HFF-Myc (cell line): Measurements from ENCODE around the gene RASGRP4.

ENCODE experiments used
- DNase-seq: peaks from one replicate; pipeline ENCODE4 v3.0.0-alpha.2; 2011; ENCODE audit warnings: low read depth; ENCODE audit errors: extremely low read depth
- H3K4me3 ChIP-seq: replicated peaks from 2 replicates; pipeline ENCODE4 v1.5.1; 2011; ENCODE audit warnings: low read depth, mild to moderate bottlenecking, control low read depth, low read length
- CTCF ChIP-seq: IDR thresholded peaks from 2 replicates; pipeline ENCODE4 v1.5.1; 2012; ENCODE audit warnings: mild to moderate bottlenecking, low read depth, low read length, control low read depth; ENCODE audit errors: missing control alignments

The RASGRP4 gene

DNA sequence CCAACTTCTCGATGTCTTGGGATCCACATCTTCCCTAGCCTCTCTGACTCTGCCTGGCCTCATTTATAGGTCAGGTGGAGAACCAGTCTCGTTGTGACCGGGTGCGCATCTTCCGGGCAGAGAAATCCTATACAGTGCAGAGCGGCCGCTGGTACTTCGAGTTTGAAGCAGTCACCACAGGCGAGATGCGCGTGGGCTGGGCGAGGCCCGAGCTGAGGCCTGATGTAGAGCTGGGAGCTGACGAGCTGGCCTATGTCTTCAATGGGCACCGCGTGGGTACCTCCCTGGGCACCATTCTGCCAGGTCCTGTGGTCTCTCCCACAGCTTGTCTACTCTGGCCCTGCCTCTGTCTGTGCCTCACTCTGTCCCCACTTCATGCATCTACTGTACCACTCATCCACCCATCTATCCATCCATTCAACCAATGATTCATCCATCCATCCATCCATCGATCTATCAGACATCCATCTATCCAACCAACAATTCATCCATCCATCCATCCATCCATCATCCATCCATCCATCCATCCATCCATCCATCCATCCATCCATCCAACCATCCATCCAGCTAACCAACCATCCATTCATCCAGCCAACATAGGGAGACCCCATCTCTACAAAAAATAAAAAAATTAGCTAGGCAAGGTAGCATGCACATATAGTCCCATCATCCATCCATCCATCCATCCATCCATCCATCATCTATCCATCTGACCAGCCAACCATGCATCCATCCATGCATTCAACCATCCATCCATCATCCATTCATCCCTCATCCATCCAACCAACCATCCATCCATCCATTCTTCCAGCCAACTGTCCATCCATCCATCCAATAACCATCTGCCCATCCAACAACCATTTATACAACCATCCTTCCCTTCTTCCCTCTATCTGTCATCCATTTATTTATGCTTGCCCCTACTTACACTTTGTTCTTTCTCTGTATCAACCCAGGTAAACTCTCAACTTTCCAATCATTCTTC, 41.8 kb upstream of the RASGRP4 start:
- H3K4me3 ChIP-seq = no peak overlapping the region
- no peak for DNase-seq
- no peak for TF ChIP-seq CTCF

DNA sequence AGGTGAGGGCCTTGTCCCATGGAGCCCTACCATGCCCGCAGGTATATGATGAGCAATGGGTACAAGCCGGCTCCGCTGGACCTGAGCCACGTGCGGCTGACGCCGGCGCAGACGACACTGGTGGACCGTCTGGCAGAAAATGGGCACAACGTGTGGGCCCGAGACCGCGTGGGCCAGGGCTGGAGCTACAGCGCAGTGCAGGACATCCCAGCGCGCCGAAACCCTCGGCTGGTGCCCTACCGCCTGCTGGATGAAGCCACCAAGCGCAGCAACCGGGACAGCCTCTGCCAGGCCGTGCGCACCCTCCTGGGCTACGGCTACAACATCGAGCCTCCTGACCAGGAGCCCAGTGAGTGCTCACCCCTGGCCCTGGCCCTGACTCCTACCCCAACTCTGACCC, 40.0 kb upstream of the RASGRP4 start:
- TF ChIP-seq CTCF = no peak
- H3K4me3 ChIP-seq = no peak overlapping the region
- no peak for DNase-seq

DNA sequence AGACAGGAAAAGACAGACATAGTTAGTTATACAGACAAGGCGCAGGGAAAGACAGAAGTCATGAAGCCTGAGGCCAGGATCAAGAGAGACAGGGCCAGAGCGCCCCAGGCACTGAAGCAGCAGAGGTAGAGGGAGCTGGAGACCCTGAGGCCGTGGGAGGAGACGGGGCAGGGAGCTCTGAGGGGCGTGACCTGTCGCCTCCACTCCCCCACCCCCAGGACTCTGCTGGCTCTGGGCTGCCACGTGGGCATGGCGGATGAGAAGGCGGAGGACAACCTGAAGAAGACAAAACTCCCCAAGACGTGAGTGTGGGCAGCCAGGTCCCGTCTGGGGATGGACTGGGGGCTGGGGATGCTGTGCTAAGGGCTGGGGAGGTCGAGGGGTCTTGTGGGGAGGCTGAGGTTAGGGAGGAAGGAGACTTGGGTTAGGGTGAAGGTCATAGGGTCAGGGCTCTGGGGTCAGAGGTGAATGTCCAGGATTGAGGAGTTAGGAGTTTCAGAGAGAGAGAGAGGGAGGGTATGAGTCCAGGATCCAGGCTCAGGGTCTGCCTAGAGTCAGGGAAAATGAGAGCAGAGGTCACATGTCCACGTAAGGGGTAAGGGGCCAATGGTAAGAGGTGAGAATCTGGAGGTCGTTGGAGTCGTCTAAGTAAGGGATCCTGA, 38.5 kb upstream of the RASGRP4 start:
- no peak for TF ChIP-seq CTCF
- DNase-seq = no peak
- no peak overlapping the region for H3K4me3 ChIP-seq

DNA sequence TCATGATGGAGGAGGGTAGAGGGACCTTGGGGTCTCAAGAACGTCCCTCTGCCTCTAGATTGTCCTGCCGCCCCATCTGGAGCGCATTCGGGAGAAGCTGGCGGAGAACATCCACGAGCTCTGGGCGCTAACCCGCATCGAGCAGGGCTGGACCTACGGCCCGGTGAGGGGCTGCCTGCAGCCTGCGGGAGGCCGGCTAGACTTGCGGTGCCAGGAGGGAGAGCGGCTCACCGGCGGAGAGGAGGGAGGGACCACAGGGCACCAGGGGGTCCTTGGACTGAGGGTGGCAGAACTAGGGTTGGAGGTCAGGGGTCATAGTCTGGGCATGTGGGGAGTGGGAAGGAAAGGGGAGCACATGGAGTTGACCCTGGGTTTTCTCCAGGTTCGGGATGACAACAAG, 37.3 kb upstream of the RASGRP4 start:
- H3K4me3 ChIP-seq = no peak overlapping the region
- no peak for DNase-seq
- TF ChIP-seq CTCF = no peak

- DNase-seq = no peak
- no peak overlapping the region for H3K4me3 ChIP-seq
- TF ChIP-seq CTCF = no peak
Observed at GRCh38 chr19:38458991-38459390, 33.0 kb upstream of the RASGRP4 start.

DNA sequence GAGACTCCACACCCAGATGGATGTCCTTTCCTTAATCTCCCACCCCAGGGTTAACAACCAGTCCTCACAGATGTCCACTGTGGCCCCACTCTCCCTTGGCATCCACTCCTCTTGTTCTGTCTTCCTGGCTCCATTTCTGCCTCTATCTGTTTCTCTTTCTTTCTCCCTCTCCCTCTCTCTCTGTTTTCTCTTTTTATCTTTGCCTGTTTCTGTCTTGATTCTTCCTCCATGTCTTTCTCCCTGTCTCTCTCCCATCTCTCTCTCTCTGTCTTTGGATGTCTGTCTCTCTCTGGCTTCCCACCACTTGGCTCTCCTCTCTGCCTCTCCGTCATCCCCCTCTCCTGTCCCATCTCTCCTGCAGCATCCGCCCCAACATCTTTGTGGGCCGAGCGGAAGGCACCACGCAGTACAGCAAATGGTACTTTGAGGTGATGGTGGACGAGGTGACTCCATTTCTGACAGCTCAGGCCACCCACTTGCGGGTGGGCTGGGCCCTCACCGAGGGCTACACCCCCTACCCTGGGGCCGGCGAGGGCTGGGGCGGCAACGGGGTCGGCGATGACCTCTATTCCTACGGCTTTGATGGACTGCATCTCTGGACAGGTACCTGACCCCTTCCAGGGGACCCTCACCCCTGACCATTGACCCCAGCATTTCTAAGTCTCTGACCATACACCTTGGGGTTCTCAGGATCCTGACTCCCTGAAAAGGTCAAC, 31.8 kb upstream of the RASGRP4 start:
- no peak for TF ChIP-seq CTCF
- no peak overlapping the region for H3K4me3 ChIP-seq

More for the DNA sequence above, 31.8 kb upstream of the RASGRP4 start:
- DNase-seq = no peak
